Neural progenitor cell (in vitro differentiated cells): ENCODE measurements around the gene PGLYRP4.

Experiments used
- CTCF ChIP-seq: fragments of 200-600 bp; sonication (generic); IDR thresholded peaks from 2 replicates; pipeline ENCODE4 v1.5.1; 2017; ENCODE audit warnings: antibody characterized with exemption, mild to moderate bottlenecking
- EZH2 ChIP-seq: fragments of 200-600 bp; sonication (generic); IDR thresholded peaks from 2 replicates; pipeline ENCODE4 v1.6.1; 2017; ENCODE audit warnings: antibody characterized with exemption, mild to moderate bottlenecking, moderate library complexity
- EZH2phosphoT487 ChIP-seq: fragments of 200-600 bp; sonication (generic); IDR thresholded peaks from 2 replicates; pipeline ENCODE4 v1.6.1; 2017; ENCODE audit warnings: antibody characterized with exemption

- TF ChIP-seq EZH2phosphoT487 (no peak), CTCF (no peak), EZH2 (no peak)
These were observed 46.3 kb downstream of the PGLYRP4 start for GRCh38 chr1:153302308-153302707.
